Thymus (tissue), 11 donors: ENCODE results near the gene LHPP. TPM values are rescaled to one million over a fixed set of nuclear protein-coding genes. Genes with fewer than 3 reads are reported as not detected.

Source experiments
- DNase-seq, 9 donors: peaks; one replicate each; pipeline ENCODE4 v3.0.0-alpha.2; 2013; ENCODE audit warnings: low spot score in 9 of 9, low read depth in 6 of 9, missing footprints in 1 of 9
- H3K27ac ChIP-seq, 2 donors: one replicate each; pipeline ENCODE4 v1.5.1; 2013; ENCODE audit warnings: control low read depth in 1 of 2, low read depth in 1 of 2, low read length in 1 of 2, mild to moderate bottlenecking in 1 of 2, moderate library complexity in 1 of 2
- H3K27me3 ChIP-seq, 2 donors: one replicate each; pipeline ENCODE4 v1.5.1; 2013; ENCODE audit warnings: low read length in 1 of 2; ENCODE audit not compliant: control insufficient read depth in 2 of 2, insufficient read depth in 1 of 2
- H3K36me3 ChIP-seq, 2 donors: one replicate each; pipeline ENCODE4 v1.5.1; 2013; ENCODE audit warnings: low read length in 1 of 2, mild to moderate bottlenecking in 1 of 2, moderate library complexity in 1 of 2; ENCODE audit not compliant: control insufficient read depth in 2 of 2, insufficient read depth in 2 of 2
- H3K4me1 ChIP-seq, 2 donors: one replicate each; pipeline ENCODE4 v1.5.1; 2013; ENCODE audit warnings: low read length in 2 of 2; ENCODE audit not compliant: control insufficient read depth in 2 of 2, insufficient read depth in 2 of 2
- H3K4me3 ChIP-seq, 2 donors: one replicate each; pipeline ENCODE4 v1.5.1; 2013; ENCODE audit warnings: low read length in 2 of 2, control low read depth in 1 of 2, mild to moderate bottlenecking in 1 of 2
- H3K9me3 ChIP-seq, 2 donors: one replicate each; pipeline ENCODE4 v1.5.1; 2013; ENCODE audit warnings: low read length in 1 of 2, mild to moderate bottlenecking in 1 of 2; ENCODE audit not compliant: control insufficient read depth in 2 of 2, insufficient read depth in 1 of 2
- WGBS: extraction: QIAGEN DNeasy Blood & Tissue Kit; methylation state at CpG from one replicate; pipeline ENCODE4 v1.1.7; 2013; 5-methylcytosine and 5-hydroxymethylcytosine counted together
- polyA plus RNA-seq: library from polyadenylated mRNA; stranded (reverse); fragments of 200-250 nt; gene quantifications from one replicate; pipeline ENCODE4 v1.2.3, GENCODE V29; 2013
- total RNA-seq: library from RNA; stranded (reverse); fragments of 120-200 nt; gene quantifications from one replicate; pipeline ENCODE4 v1.2.4, GENCODE V29; 2013
- donor health status: healthy.

The LHPP gene
- total and polyA plus RNA-seq, 2 donors, result 6.3 to 13.5 TPM

DNA sequence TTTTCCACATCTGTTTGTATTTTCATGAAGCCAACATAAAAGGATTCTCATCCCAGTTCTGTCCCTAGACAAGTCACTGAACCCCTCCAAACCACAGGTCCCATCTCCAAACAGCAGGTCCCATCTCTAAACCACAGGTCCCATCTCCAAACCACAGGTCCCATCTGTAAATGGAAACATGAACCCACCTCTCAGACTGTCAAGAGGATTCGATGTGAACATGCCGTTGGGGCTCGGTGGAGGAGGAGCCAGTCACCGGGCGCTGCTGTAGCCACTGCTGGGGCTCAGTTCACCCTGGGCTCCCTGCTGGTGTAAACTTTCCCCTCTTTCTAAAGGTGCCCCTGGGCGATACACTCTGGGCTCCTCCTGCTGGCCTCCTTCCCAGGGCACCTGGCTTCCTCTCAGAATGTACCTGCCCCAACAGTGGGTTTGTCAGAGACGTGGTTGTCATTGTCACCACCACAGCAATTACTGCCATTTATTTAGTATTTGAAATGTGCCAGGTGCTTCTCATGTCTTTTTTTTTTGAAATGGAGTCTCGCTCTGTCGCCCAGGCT, 13.0 kb downstream of the LHPP start:
- no peak overlapping the region for H3K4me3 ChIP-seq
- DNase-seq, result no peak
- 46% methylated on average over 9 of the region's 9 CpGs for WGBS
- H3K36me3 ChIP-seq, result no peaks in the 10 kb centered on the region
- H3K4me1 ChIP-seq, result no peaks in the 10 kb centered on the region
- H3K27ac ChIP-seq, result no peak overlapping the region
- H3K27me3 ChIP-seq, result no peaks in the 10 kb centered on the region
- H3K9me3 ChIP-seq, result no peaks in the 10 kb centered on the region

DNA sequence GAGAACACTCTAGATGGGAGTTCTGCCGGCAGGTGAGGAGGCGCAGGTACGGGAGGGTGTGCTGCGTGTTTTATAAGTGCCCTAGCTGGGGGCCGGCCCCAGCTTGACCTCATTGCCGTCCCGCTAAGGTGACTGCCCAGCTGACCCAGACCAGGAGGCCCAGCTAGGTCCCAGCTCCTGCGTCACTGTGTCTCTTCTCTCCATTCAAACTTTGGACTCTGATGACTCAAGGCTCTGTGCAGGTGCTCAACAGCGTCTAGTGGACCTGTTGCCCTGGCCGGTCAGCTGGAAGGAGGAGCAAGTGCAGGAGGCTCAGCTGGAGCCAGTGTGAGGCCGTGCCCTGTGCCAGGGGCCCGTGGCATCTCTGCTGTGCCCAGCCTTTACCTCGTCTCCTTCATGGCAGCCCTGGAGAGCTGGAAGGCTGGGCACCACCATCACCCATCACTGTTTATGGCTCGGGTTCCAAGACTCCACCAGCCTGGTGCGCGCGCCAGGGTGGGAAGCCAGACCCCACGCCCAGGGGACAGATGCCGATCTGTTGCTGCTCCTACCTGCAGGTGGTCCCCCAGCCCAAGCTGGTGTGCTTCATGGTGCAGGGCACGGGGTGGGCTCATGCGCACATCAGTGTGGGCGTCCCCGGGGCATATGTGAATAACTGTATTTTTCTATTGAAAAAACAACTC, 14.6 kb downstream of the LHPP start:
- Histone ChIP-seq H3K27me3 (no peaks in the 10 kb centered on the region), H3K36me3 (no peaks in the 10 kb centered on the region), H3K4me1 (no peaks in the 10 kb centered on the region), H3K4me3 (no peak overlapping the region), H3K9me3 (no peaks in the 10 kb centered on the region), H3K27ac (no peak overlapping the region)
- 97% methylated on average over 23 of the region's 23 CpGs for WGBS
- no peak for DNase-seq

DNA sequence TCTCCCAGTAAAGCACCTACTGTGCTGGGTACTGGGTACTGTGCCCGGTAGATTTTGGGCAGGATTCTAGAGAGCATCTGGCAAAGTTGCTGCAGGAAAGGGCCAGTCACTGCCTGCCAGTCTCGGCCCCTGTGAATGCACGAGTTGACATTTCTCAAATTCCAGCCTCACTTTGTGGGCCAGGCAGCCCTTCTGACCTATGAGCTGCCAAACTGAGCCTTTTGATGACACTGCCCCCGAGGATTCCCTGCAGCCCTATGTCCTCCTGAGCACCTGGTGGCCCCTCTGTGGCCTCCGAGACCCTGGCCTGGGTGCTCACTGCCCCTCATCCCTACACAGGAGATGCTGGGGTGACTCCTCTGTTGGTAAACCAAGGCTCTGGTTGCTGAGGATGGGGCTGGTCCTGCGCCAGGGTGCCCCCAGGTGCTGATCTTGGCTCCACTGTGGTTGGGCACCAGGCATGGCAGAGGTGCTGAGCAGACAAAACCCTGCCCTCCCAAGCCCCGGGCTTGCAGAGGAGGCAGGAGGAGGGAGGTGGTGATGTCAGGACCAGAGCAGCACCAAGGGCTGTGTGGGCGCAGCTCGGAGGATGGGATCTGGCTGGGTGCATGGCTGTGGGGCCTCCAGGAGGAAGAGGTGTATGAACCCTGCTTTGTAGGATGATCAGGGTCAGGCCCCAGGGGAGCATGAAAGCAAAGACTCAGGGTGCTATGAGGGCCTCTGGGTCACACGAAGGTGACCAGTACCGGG, 16.2 kb downstream of the LHPP start:
- H3K4me1 ChIP-seq, result no peaks in the 10 kb centered on the region
- no peak for DNase-seq
- no peaks in the 10 kb centered on the region for H3K9me3 ChIP-seq
- H3K27me3 ChIP-seq, result no peaks in the 10 kb centered on the region
- no peaks in the 10 kb centered on the region for H3K36me3 ChIP-seq
- 93% methylated on average over 11 of the region's 11 CpGs for WGBS
- no peak overlapping the region for H3K4me3 ChIP-seq
- H3K27ac ChIP-seq, result no peak overlapping the region

DNA sequence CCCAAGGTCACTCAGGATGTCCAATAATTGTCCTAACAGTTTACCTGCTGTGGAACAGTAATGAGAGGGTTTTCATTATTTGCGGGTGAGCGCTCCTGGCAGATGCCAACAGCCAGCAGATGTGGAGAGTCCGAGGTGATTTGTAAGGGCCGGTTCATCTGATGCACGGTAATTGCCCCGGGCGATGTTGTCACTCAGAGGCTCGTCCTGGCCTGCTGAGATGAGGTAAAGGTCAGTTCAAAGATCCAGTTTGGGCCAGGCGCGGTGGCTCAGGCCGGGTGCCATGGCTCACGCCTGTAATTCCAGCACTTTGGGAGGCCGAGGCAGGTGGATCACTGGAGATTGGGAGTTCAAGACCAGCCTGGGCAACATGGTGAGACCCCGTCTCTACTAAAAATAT, 16.9 kb downstream of the LHPP start:
- WGBS, result 93% methylated on average over 14 of the region's 14 CpGs
- no peak overlapping the region for H3K4me3 ChIP-seq
- no peaks in the 10 kb centered on the region for H3K36me3 ChIP-seq
- no peak for DNase-seq
- H3K27ac ChIP-seq, result no peak overlapping the region
- H3K4me1 ChIP-seq, result no peaks in the 10 kb centered on the region
- H3K27me3 ChIP-seq, result no peaks in the 10 kb centered on the region
- H3K9me3 ChIP-seq, result no peaks in the 10 kb centered on the region

DNA sequence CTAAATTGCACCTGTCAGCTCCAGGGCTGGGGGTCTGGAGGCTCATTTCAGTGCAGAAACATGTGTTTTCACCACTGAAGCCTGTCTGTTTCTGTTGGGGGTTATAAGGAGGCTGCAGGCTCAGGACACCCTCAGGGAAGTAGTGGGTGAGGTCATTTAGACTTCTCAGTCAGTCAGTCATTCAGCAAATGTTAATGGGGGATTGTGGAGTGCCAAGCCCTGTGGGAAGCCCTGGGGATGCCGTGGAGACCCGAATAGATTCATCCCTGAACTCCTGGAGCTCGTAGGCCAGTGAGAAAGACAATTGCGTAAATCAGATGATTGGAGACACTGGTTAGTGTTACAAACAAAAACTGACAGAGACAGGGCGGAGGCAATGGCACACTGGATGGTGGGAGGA, 19.2 kb downstream of the LHPP start:
- H3K4me1 ChIP-seq, result no peaks in the 10 kb centered on the region
- no peaks in the 10 kb centered on the region for H3K9me3 ChIP-seq
- H3K36me3 ChIP-seq, result no peaks in the 10 kb centered on the region
- H3K27ac ChIP-seq, result no peak overlapping the region
- H3K27me3 ChIP-seq, result no peaks in the 10 kb centered on the region
- no peak overlapping the region for H3K4me3 ChIP-seq
- no peak for DNase-seq
- WGBS, result 95% methylated on average over 5 of the region's 5 CpGs

DNA sequence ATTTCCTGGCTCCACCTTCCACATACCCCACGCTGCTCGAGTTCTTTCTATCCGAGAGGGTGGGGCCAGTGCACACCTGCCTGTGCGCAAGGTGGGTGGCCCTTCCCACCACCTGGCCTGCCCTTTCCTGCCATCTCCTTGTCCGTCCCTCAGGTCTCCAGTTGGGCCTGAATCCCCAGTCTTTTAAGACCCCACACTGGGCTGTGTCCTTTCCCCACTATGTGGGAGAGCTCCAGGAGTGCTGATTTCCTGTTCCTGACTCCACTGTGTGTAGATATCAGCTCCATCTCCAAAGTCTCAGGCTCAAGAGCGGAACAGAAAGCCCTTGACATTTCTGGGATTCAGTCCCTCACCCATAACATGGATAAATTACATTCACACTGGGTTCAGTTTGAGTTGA, 20.1 kb downstream of the LHPP start:
- 92% methylated on average over 6 of the region's 6 CpGs for WGBS
- Histone ChIP-seq H3K4me1 (no peaks in the 10 kb centered on the region), H3K27ac (no peak overlapping the region), H3K36me3 (no peaks in the 10 kb centered on the region), H3K9me3 (peaks cover 0 to 4% of the 10 kb centered on the region in 2 donors), H3K4me3 (no peak overlapping the region), H3K27me3 (no peaks in the 10 kb centered on the region)
- DNase-seq, result no peak

DNA sequence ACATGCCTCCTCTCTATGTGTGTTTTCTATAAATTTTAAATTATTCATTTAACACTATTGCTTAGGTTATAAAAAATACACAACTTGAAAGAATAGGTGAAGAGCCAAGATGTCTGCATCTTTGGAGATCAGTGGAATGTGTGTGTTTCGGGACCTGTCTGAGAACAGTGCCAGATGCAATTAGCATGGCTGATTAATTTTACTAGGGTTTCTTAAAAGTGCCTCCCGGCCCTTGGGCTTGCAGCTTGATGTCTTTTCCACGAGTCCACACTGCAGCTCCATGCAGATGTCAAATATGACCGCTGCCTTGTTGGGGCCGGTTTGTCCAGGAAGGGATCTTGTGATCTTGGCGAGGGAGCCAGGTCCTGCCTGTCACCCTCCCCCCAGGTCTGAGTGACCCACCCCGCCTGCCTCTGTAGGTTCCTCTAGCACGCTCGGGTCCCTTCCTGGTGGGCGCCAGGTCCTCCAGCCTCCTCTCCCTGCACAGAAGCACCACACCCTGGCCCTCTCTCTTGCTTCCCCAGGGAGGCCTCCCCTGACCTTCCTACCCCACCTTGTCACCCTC, 20.7 kb downstream of the LHPP start:
- no peak for DNase-seq
- no peak overlapping the region for H3K27ac ChIP-seq
- WGBS, result 96% methylated on average over 10 of the region's 10 CpGs
- no peaks in the 10 kb centered on the region for H3K27me3 ChIP-seq
- H3K4me1 ChIP-seq, result no peaks in the 10 kb centered on the region
- H3K36me3 ChIP-seq, result no peaks in the 10 kb centered on the region
- H3K9me3 ChIP-seq, result peaks cover 0 to 5% of the 10 kb centered on the region in 2 donors
- H3K4me3 ChIP-seq, result no peak overlapping the region

DNA sequence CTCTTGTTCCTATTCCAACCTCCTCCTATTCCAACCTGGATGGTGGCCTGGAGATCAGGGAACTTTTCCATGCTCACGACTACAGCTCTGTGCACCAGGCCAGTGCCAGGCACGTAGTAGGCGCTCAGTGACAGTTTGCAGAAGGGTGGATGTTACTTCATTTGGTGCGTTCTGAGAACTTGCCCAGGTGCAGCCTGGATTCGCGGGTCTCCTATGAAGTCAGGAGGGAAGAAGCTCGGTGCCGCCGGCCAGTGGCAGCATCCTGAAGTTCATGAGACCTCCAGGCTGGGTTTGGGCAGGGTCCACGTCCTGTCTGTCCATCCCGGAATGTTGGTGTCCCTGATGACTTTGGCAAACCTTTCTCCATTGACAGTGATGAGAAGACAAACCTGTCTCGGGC, 21.3 kb downstream of the LHPP start:
- DNase-seq, result no peak
- 97% methylated on average over 12 of the region's 12 CpGs for WGBS
- no peaks in the 10 kb centered on the region for H3K27me3 ChIP-seq

DNA sequence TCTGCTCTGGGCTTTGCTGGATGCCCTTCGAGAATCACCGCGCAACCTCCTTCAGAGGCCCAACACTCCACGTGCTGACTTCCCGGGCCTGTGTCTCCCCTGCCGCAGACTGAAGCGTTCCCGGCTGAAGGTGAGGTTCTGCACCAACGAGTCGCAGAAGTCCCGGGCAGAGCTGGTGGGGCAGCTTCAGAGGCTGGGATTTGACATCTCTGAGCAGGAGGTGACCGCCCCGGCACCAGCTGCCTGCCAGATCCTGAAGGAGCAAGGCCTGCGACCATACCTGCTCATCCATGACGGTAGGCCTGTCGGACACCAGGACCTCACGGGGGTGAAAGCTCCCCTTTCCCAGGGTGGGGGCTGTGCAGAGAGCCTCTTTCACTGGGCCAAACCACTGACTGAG, 22.4 kb downstream of the LHPP start:
- H3K4me1 ChIP-seq, result no peaks in the 10 kb centered on the region
- no peak overlapping the region for H3K4me3 ChIP-seq
- H3K36me3 ChIP-seq, result peaks cover 0 to 5% of the 10 kb centered on the region in 2 donors
- H3K27ac ChIP-seq, result no peak overlapping the region
- no peaks in the 10 kb centered on the region for H3K27me3 ChIP-seq
- no peak for DNase-seq
- H3K9me3 ChIP-seq, result peaks cover 0 to 5% of the 10 kb centered on the region in 2 donors
- 98% methylated on average over 17 of the region's 17 CpGs for WGBS

More for the DNA sequence above, 21.3 kb downstream of the LHPP start:
- no peak overlapping the region for H3K4me3 ChIP-seq
- H3K4me1 ChIP-seq, result no peaks in the 10 kb centered on the region
- H3K27ac ChIP-seq, result no peak overlapping the region
- peaks cover 0 to 5% of the 10 kb centered on the region in 2 donors for H3K9me3 ChIP-seq
- no peaks in the 10 kb centered on the region for H3K36me3 ChIP-seq
